GM13977 (cell line): ENCODE measurements around the gene NOP9.

Experiments
- DNase-seq: peaks from one replicate; pipeline ENCODE4 v3.0.0; 2012; ENCODE audit warnings: low spot score
- in situ Hi-C: fragments of 300-500 bp; cut with MboI; formaldehyde crosslinking; loops from one replicate; pipeline ENCODE4 v1.12.0; 2022; ENCODE audit warnings: low sequenced_read_pairs, low pct_unique_long_range_greater_than_20kb, mixed read lengths, inconsistent platforms; ENCODE audit not compliant: unreplicated experiment
- TF ChIP-seq, protein P1 (sequence below): IDR thresholded peaks from 2 replicates; pipeline ENCODE4 v1.5.1; 2012; ENCODE audit warnings: mild to moderate bottlenecking, control low read depth; ENCODE audit not compliant: insufficient read depth; ENCODE audit errors: extremely low read depth, missing control alignments

The NOP9 gene

DNA sequence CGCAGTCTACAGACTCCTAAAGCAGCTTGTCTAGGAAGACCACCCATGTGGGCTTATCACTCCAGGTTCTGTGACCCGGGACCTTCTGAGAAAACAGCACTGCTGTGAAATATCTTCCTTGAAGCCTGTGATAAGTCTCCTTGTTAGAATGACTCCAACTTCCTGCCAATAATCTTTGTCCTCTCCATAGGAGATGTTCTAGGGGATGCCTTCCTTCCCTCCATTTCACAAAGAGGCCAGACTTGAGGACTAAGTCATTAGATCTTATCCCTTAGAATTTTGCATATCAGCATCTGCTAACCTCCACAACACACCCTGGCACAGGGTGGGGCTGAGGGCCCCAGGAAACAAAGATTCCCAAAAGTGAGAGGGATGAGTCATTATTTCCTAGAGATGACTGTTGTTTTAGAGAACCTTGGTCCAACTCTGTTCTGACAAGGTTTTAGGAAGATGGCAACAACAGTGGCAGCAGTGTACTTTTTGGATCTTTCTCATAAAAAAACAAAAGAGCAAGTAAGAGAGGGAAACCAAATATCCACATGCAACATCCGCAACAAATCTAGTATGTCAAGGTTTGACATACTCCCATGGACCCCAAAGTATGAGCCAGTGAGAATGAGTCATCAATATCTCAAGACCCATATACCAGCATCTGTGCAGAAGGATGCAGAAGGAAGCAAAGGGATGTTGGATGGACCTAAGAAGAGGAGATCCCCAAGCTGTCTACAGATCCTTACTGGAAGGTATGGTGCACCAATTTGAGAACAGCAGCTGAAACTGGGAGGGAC is 17.7 kb downstream of the NOP9 start:
- TF ChIP-seq, protein P1, sequence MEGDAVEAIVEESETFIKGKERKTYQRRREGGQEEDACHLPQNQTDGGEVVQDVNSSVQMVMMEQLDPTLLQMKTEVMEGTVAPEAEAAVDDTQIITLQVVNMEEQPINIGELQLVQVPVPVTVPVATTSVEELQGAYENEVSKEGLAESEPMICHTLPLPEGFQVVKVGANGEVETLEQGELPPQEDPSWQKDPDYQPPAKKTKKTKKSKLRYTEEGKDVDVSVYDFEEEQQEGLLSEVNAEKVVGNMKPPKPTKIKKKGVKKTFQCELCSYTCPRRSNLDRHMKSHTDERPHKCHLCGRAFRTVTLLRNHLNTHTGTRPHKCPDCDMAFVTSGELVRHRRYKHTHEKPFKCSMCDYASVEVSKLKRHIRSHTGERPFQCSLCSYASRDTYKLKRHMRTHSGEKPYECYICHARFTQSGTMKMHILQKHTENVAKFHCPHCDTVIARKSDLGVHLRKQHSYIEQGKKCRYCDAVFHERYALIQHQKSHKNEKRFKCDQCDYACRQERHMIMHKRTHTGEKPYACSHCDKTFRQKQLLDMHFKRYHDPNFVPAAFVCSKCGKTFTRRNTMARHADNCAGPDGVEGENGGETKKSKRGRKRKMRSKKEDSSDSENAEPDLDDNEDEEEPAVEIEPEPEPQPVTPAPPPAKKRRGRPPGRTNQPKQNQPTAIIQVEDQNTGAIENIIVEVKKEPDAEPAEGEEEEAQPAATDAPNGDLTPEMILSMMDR, result no peak
- in situ Hi-C loops, result no loop called here
- no peak for DNase-seq

DNA sequence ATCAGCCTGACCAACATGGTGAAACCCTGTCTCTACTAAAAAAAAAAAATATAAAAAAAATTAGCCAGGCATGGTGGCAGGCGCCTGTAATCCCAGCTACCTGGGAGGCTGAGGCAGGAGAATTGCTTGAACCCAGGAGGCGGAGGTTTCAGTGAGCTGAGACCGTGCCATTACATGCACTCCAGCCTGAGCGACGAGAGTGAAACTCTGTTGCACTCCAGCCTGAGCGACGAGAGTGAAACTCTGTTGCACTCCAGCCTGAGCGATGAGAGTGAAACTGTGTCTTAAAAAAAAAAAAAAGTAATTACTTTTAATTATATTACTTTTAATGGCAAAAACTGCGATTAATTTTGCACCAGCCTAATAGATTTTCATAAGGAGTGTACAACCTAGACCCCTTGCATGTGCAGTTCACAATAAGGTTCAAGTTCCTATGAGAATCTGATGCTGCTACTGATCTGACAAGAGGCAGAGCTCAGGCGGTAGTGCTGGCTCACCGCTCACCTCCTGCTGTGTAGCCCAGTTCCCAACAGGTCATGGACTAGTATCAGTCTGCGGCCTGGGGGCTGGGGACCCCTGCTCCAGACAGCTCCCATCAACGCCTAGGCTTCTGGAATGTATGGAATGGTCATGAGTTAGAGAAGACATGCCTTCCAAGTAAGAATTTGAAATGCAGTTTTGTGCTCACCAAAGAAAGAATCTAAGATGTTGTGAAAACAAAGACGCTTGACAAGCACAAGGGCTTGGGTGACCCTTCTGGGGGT is 21.7 kb downstream of the NOP9 start:
- TF ChIP-seq, protein P1, result no peak
- in situ Hi-C loops, result no loop called here
- no peak for DNase-seq

DNA sequence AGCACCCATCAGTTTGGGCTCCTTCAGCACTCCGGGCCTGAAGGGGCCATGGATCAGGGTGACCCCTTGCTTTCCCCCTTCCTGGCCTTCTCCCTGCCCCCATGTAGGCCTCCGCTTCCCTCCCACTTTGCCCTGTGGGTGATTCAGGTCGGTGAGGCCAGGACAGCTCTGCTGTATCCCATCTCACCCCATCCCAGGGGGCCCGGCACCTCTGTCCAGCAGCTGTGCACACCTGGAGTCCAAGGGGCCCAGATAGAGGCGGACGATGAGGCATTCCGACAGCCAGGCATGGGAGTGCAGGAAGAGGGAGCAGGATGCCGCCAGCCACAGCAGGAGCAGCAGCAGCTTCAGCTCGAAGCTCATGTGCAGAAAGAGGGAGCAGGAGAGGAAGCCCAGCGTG is 23.0 kb downstream of the NOP9 start:
- DNase-seq, result no peak
- in situ Hi-C loops, result no loop called here
- TF ChIP-seq, protein P1, result no peak

- DNase-seq, result no peak
- in situ Hi-C loops, result no loop called here
- TF ChIP-seq, protein P1, result no peak
These were observed 23.7 kb downstream of the NOP9 start for GRCh38 chr14:24323341-24323740.

DNA sequence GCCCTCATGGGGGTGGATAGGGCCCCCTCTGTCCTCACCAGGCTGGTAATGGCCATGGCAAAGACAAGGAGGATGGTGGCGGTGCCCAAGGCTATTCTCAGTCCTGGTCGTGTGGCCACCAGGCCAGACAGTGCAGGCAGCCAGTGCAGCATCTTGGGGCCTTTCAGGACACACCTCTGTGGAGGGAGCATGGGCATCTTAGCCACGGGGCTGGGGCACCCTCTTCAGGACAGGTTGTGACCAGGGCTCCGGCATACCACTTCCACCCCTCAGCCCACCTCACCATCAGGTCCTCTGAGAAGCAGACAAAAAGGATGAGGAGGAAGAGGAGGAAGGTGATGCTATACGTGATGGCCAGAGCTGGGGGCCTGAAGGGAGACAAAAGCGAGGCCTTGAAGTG is 24.4 kb downstream of the NOP9 start:
- DNase-seq, result no peak
- TF ChIP-seq, protein P1, result no peak
- in situ Hi-C loops, result no loop called here

DNA sequence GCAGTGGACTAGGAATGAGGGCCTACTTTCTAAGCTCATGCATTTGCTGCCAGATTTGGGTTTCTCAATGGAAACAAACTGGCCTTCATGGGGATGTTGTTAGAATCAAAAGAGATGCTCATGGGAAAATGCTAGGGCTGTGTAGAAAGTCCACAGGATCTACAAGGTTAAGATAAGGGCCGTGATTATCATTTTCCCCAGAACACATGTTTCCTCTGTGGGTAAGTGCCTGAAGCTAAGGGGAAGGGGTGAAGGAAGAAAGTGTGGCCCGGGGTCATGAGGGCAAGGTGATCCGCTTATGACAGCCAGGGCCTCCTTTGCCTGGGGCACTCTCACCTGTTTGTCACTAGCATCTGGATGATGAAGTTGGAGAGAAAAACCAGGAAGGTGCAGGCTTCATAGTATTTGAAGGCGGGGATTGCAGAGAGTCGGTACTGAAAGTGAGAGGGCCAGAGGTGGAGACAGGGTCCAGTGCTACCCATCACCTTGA is 25.4 kb downstream of the NOP9 start:
- TF ChIP-seq, protein P1, result no peak
- DNase-seq, result no peak
- in situ Hi-C loops, result loop anchor here (25.0 kb wide), 1 partner anchor 337 kb away; no protein-coding TSS in a partner anchor
